ENCODE measurements around the gene DYRK4. TPM values are rescaled to one million over a fixed set of nuclear protein-coding genes. Genes with fewer than 3 reads are reported as not detected.

DYRK4 gene
- total RNA-seq, 1 donor from 2014 or later, result 6.7 TPM

GRCh38 chr12:4609071-4609470 lies 47.1 kb downstream of the DYRK4 start:
- Mint-ChIP-seq H3K4me1 (ENCODE audit: low read depth, unreplicated experiment) (peaks cover 6% of the 10 kb centered on the region), H3K4me3 (ENCODE audit: unreplicated experiment) (no peak overlapping the region), H3K9me3 (ENCODE audit: unreplicated experiment) (peaks cover 2% of the 10 kb centered on the region), H3K36me3 (ENCODE audit: unreplicated experiment) (no peaks in the 10 kb centered on the region), H3K27ac (ENCODE audit: unreplicated experiment) (no peak overlapping the region), H3K27me3 (ENCODE audit: unreplicated experiment) (no peaks in the 10 kb centered on the region)
- DNase-seq, result no peak
- TF ChIP-seq CTCF (IDR thresholded peaks at IDR 0.05; ENCODE audit: partially characterized antibody, unreplicated experiment), result no peak

- DNase-seq, result no peak
- Mint-ChIP-seq H3K4me1 (ENCODE audit: low read depth, unreplicated experiment) (no peaks in the 10 kb centered on the region), H3K4me3 (ENCODE audit: unreplicated experiment) (no peak overlapping the region), H3K27ac (ENCODE audit: unreplicated experiment) (no peak overlapping the region), H3K9me3 (ENCODE audit: unreplicated experiment) (no peaks in the 10 kb centered on the region), H3K36me3 (ENCODE audit: unreplicated experiment) (no peaks in the 10 kb centered on the region), H3K27me3 (ENCODE audit: unreplicated experiment) (no peaks in the 10 kb centered on the region)
- TF ChIP-seq CTCF (IDR thresholded peaks at IDR 0.05; ENCODE audit: partially characterized antibody, unreplicated experiment), result no peak
These were observed 48.5 kb downstream of the DYRK4 start for GRCh38 chr12:4610481-4610880.

- H3K36me3 Mint-ChIP-seq (ENCODE audit: unreplicated experiment), result no peaks in the 10 kb centered on the region
- no peaks in the 10 kb centered on the region for H3K27me3 Mint-ChIP-seq (ENCODE audit: unreplicated experiment)
- H3K4me1 Mint-ChIP-seq (ENCODE audit: low read depth, unreplicated experiment), result no peaks in the 10 kb centered on the region
- no peak overlapping the region for H3K4me3 Mint-ChIP-seq (ENCODE audit: unreplicated experiment)
- no peak for DNase-seq
- no peaks in the 10 kb centered on the region for H3K9me3 Mint-ChIP-seq (ENCODE audit: unreplicated experiment)
- no peak for TF ChIP-seq CTCF (IDR thresholded peaks at IDR 0.05; ENCODE audit: partially characterized antibody, unreplicated experiment)
- H3K27ac Mint-ChIP-seq (ENCODE audit: unreplicated experiment), result no peak overlapping the region
These were observed 53.7 kb downstream of the DYRK4 start for GRCh38 chr12:4615667-4616066.

- no peak overlapping the region for H3K4me3 Mint-ChIP-seq (ENCODE audit: unreplicated experiment)
- H3K4me1 Mint-ChIP-seq (ENCODE audit: low read depth, unreplicated experiment), result no peaks in the 10 kb centered on the region
- H3K27me3 Mint-ChIP-seq (ENCODE audit: unreplicated experiment), result no peaks in the 10 kb centered on the region
- H3K9me3 Mint-ChIP-seq (ENCODE audit: unreplicated experiment), result no peaks in the 10 kb centered on the region
- no peak for TF ChIP-seq CTCF (IDR thresholded peaks at IDR 0.05; ENCODE audit: partially characterized antibody, unreplicated experiment)
- H3K27ac Mint-ChIP-seq (ENCODE audit: unreplicated experiment), result no peak overlapping the region
- no peaks in the 10 kb centered on the region for H3K36me3 Mint-ChIP-seq (ENCODE audit: unreplicated experiment)
- no peak for DNase-seq
These were observed 59.5 kb downstream of the DYRK4 start for GRCh38 chr12:4621511-4621910.

GRCh38 chr12:4626543-4626942 lies 64.5 kb downstream of the DYRK4 start:
- H3K9me3 Mint-ChIP-seq (ENCODE audit: unreplicated experiment), result no peaks in the 10 kb centered on the region
- no peak overlapping the region for H3K4me3 Mint-ChIP-seq (ENCODE audit: unreplicated experiment)
- H3K36me3 Mint-ChIP-seq (ENCODE audit: unreplicated experiment), result peaks cover 6% of the 10 kb centered on the region
- TF ChIP-seq CTCF (IDR thresholded peaks at IDR 0.05; ENCODE audit: partially characterized antibody, unreplicated experiment), result no peak
- H3K27me3 Mint-ChIP-seq (ENCODE audit: unreplicated experiment), result no peaks in the 10 kb centered on the region
- no peak for DNase-seq
- H3K27ac Mint-ChIP-seq (ENCODE audit: unreplicated experiment), result no peak overlapping the region
- no peaks in the 10 kb centered on the region for H3K4me1 Mint-ChIP-seq (ENCODE audit: low read depth, unreplicated experiment)

Data from glutamatergic neuron (in vitro differentiated cells).